Measurements from ENCODE around the gene KRT12. TPM values are rescaled to one million over a fixed set of nuclear protein-coding genes. Genes with fewer than 3 reads are reported as not detected.
"Not testable (repeated sequence)": the region's sequence is repeated elsewhere in the genome, so short reads cannot be mapped to it uniquely, and the experiment has no call there.

KRT12 gene
- total RNA-seq, 1 experiment from 2014 or later = not detected

- no peak for DNase-seq
- Histone ChIP-seq H3K27me3 (ENCODE audit: control insufficient read depth, insufficient read depth, low read length) (no peaks in the 10 kb centered on the region), H3K4me3 (ENCODE audit: insufficient read depth, low read depth, low read length) (no peak overlapping the region), H3K36me3 (replicated peaks; ENCODE audit: control insufficient read depth, insufficient read depth, low read length) (no peaks in the 10 kb centered on the region)
These were observed 3.1 kb upstream of the KRT12 start for GRCh38 chr17:40870136-40870535.

- no peaks in the 10 kb centered on the region for H3K27me3 ChIP-seq (ENCODE audit: control insufficient read depth, insufficient read depth, low read length)
- no peaks in the 10 kb centered on the region for H3K36me3 ChIP-seq (replicated peaks; ENCODE audit: control insufficient read depth, insufficient read depth, low read length)
- DNase-seq = no peak
- no peak overlapping the region for H3K4me3 ChIP-seq (ENCODE audit: insufficient read depth, low read depth, low read length)
These were observed 2.2 kb downstream of the KRT12 start for GRCh38 chr17:40864661-40865390.

- peak; percentile 82 for DNase-seq
- no peaks in the 10 kb centered on the region for H3K27me3 ChIP-seq (ENCODE audit: control insufficient read depth, insufficient read depth, low read length)
- no peak overlapping the region for H3K4me3 ChIP-seq (ENCODE audit: insufficient read depth, low read depth, low read length)
- H3K36me3 ChIP-seq (replicated peaks; ENCODE audit: control insufficient read depth, insufficient read depth, low read length) = no peaks in the 10 kb centered on the region
These were observed 3.9 kb downstream of the KRT12 start for GRCh38 chr17:40862985-40863733.

GRCh38 chr17:40859536-40859935, 7.5 kb downstream of the KRT12 start:
- H3K4me3 ChIP-seq (ENCODE audit: insufficient read depth, low read depth, low read length) = no peak overlapping the region
- H3K27me3 ChIP-seq (ENCODE audit: control insufficient read depth, insufficient read depth, low read length) = no peaks in the 10 kb centered on the region
- H3K36me3 ChIP-seq (replicated peaks; ENCODE audit: control insufficient read depth, insufficient read depth, low read length) = no peaks in the 10 kb centered on the region
- no peak for DNase-seq

- not testable (repeated sequence) for H3K4me3 ChIP-seq (ENCODE audit: insufficient read depth, low read depth, low read length); H3K36me3 ChIP-seq (replicated peaks; ENCODE audit: control insufficient read depth, insufficient read depth, low read length)
These were observed 8.4 kb downstream of the KRT12 start for GRCh38 chr17:40858667-40859066.

GRCh38 chr17:40857535-40857934, 9.5 kb downstream of the KRT12 start:
- Histone ChIP-seq H3K36me3 (replicated peaks; ENCODE audit: control insufficient read depth, insufficient read depth, low read length) (no peaks in the 10 kb centered on the region), H3K27me3 (ENCODE audit: control insufficient read depth, insufficient read depth, low read length) (no peaks in the 10 kb centered on the region)

More at GRCh38 chr17:40858667-40859066, 8.4 kb downstream of the KRT12 start:
- H3K27me3 ChIP-seq (ENCODE audit: control insufficient read depth, insufficient read depth, low read length); DNase-seq: not testable (repeated sequence)

GRCh38 chr17:40854175-40854814, 12.7 kb downstream of the KRT12 start:
- Histone ChIP-seq H3K4me3 (ENCODE audit: insufficient read depth, low read depth, low read length) (no peak overlapping the region), H3K36me3 (replicated peaks; ENCODE audit: control insufficient read depth, insufficient read depth, low read length) (no peaks in the 10 kb centered on the region)
- no peak for DNase-seq

More at GRCh38 chr17:40857535-40857934, 9.5 kb downstream of the KRT12 start:
- DNase-seq = no peak
- no peak overlapping the region for H3K4me3 ChIP-seq (ENCODE audit: insufficient read depth, low read depth, low read length)

GRCh38 chr17:40852364-40852763, 14.7 kb downstream of the KRT12 start:
- no peaks in the 10 kb centered on the region for H3K36me3 ChIP-seq (replicated peaks; ENCODE audit: control insufficient read depth, insufficient read depth, low read length)
- H3K4me3 ChIP-seq (ENCODE audit: insufficient read depth, low read depth, low read length) = no peak overlapping the region
- H3K27me3 ChIP-seq (ENCODE audit: control insufficient read depth, insufficient read depth, low read length) = no peaks in the 10 kb centered on the region
- DNase-seq = no peak

More at GRCh38 chr17:40854175-40854814, 12.7 kb downstream of the KRT12 start:
- H3K27me3 ChIP-seq (ENCODE audit: control insufficient read depth, insufficient read depth, low read length) = no peaks in the 10 kb centered on the region

- no peak overlapping the region for H3K4me3 ChIP-seq (ENCODE audit: insufficient read depth, low read depth, low read length)
- peaks cover 2% of the 10 kb centered on the region; the same call in 1 of the 2 replicates for H3K27me3 ChIP-seq (ENCODE audit: control insufficient read depth, insufficient read depth, low read length)
- H3K36me3 ChIP-seq (replicated peaks; ENCODE audit: control insufficient read depth, insufficient read depth, low read length) = no peaks in the 10 kb centered on the region
- no peak for DNase-seq
These were observed 16.6 kb downstream of the KRT12 start for GRCh38 chr17:40850293-40850972.

- no peaks in the 10 kb centered on the region for H3K36me3 ChIP-seq (replicated peaks; ENCODE audit: control insufficient read depth, insufficient read depth, low read length)
- peaks cover 2% of the 10 kb centered on the region; the same call in 1 of the 2 replicates for H3K27me3 ChIP-seq (ENCODE audit: control insufficient read depth, insufficient read depth, low read length)
- H3K4me3 ChIP-seq (ENCODE audit: insufficient read depth, low read depth, low read length) = no peak overlapping the region
- DNase-seq = no peak
These were observed 17.3 kb downstream of the KRT12 start for GRCh38 chr17:40849723-40850122.

- no peaks in the 10 kb centered on the region for H3K36me3 ChIP-seq (replicated peaks; ENCODE audit: control insufficient read depth, insufficient read depth, low read length)
- no peak for DNase-seq
- H3K4me3 ChIP-seq (ENCODE audit: insufficient read depth, low read depth, low read length) = no peak overlapping the region
- peaks cover 2% of the 10 kb centered on the region; the same call in 1 of the 2 replicates for H3K27me3 ChIP-seq (ENCODE audit: control insufficient read depth, insufficient read depth, low read length)
These were observed 18.3 kb downstream of the KRT12 start for GRCh38 chr17:40848583-40849235.

GRCh38 chr17:40846515-40847144, 20.4 kb downstream of the KRT12 start:
- no peak for DNase-seq
- no peaks in the 10 kb centered on the region for H3K36me3 ChIP-seq (replicated peaks; ENCODE audit: control insufficient read depth, insufficient read depth, low read length)
- peaks cover 9% of the 10 kb centered on the region; the same call in 1 of the 2 replicates for H3K27me3 ChIP-seq (ENCODE audit: control insufficient read depth, insufficient read depth, low read length)
- H3K4me3 ChIP-seq (ENCODE audit: insufficient read depth, low read depth, low read length) = no peak overlapping the region

- no peaks in the 10 kb centered on the region for H3K36me3 ChIP-seq (replicated peaks; ENCODE audit: control insufficient read depth, insufficient read depth, low read length)
- no peak for DNase-seq
- H3K4me3 ChIP-seq (ENCODE audit: insufficient read depth, low read depth, low read length) = no peak overlapping the region
- H3K27me3 ChIP-seq (ENCODE audit: control insufficient read depth, insufficient read depth, low read length) = peaks cover 15% of the 10 kb centered on the region; the same call in 1 of the 2 replicates
These were observed 22.3 kb downstream of the KRT12 start for GRCh38 chr17:40844671-40845107.
